Measurements from ENCODE around the gene MICA.
"Not testable (repeated sequence)": the region's sequence is repeated elsewhere in the genome, so short reads cannot be mapped to it uniquely, and the experiment has no call there.

The MICA gene

DNA sequence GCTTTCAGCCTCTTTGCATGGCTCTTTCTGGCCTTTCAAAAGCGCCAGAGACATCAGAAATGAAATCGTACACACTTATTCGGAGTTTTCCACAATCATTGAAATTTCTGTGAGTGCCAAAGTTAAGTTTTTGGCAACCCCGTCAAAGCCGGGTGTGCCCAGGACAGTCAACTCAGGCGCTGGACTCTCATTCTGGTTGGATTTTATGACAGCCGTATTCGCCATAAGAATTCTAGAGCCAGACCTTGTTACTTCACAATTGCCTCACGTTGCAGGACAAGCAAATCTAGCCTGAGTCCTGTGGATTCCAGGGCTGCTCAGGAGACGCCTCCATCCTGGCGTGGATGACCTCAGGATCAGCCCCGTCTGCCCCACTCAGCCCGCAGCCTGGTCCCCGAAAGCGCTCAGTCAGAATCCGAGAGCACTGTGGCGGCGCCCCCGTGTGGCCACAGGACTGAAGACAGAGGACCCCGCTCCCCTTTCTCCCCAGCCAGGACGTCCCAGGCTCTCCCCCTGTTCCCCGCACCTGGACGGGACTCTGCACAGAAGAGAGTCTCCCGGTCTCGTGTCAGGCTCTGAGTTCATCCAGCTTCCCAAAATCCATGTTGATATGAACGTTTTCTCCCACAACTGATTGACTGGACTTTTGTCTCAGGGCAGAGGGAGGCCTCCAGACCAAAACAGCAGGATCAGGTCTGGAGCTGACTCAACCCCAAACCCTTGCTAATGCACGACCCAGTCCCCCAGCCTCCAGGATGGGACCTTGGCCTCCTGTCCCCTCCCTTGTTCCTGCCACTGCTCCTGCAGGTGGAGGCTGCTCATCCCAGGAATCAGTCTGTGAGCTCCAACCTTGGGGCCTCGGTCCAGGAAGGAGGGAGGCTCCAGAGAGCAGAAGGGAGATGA lies 38.2 kb downstream of the MICA start:
- H3K4me3 ChIP-seq (ENCODE audit: low read depth, low read length) = no peak overlapping the region
- no peak for DNase-seq (ENCODE audit: low read depth)

DNA sequence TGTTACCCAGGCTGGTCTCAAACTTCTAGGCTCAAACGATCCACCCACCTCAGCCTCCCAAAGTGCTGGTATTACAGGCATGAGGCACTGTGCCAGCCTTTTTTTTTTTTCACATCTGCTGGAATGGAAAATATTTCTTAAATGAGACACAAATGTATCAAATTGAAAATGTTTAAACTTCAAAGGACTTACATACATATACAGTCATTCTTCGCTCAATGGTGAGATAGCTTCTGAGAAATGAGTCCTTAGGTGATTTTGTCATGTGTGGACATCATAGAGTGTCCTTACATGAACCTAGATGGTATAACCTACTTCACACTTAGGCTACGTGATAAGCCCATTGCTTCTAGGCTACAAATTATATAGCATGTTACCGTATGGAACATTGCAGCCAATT lies 43.1 kb downstream of the MICA start:
- no peak for DNase-seq (ENCODE audit: low read depth)
- H3K4me3 ChIP-seq (ENCODE audit: low read depth, low read length) = no peak overlapping the region

DNA sequence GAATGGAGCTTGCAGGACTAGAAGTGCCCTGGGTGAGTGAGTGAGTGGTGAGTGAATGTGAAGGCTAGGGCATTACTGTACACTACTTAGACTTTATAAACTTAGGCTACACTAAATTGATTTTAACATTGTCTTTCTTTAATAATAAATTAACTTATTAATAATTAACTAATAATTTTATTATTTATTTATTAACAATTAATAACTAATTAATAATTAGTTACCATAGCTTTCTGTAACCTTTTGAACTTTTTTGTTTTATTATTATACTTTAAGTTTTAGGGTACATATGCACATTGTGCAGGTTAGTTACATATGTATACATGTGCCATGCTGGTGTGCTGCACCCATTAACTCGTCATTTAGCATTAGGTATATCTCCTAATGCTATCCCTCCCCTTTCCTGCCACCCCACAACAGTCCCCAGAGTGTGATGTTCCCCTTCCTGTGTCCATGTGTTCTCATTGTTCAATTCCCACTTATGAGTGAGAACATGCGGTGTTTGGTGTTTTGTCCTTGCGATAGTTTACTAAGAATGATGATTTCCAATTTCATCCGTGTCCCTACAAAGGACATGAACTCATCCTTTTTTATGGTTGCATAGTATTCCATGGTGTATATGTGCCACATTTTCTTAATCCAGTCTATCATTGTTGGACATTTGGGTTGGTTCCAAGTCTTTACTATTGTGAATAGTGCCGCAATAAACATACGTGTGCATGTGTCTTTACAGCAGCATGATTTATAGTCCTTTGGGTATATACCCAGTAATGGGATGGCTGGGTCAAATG lies 43.8 kb downstream of the MICA start:
- DNase-seq (ENCODE audit: low read depth); H3K4me3 ChIP-seq (ENCODE audit: low read depth, low read length): not testable (repeated sequence)

DNA sequence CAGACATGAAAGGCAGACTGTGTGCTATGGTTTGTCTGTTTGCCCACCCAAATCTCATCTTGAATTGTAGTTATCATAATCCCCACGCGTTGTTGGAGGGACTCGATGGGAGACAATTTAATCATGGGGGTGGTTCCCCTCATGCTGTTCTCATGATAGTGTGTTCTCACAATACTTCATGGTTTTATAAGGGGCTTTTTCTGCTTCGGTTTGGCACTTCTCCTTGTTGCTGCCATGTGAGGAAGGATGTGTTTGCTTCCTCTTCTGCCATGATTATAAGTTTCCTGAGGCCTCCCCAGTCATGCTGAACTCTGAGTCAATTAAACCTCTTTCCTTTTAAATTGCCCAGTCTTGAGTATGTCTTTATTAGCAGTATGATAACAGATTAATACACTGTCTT lies 47.4 kb downstream of the MICA start:
- H3K4me3 ChIP-seq (ENCODE audit: low read depth, low read length) = no peak overlapping the region
- DNase-seq (ENCODE audit: low read depth) = no peak

DNA sequence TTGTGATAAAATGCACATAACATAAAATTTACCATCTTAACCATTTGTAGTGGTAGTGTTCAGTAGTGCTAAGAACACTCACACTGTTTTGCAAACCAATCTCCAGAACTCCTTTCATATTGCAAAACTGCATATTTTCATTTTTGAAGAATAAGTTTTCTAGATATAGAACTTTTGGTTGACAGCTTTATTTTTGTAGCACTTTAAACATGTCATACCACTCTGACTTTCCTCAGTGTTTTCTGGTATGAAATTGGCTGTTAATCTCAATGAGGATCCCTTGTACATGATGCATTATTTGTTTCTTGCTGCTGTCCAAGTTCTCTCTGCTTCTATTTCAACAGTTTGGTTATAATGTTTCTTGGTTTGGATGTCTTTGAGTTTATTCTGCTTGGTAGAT lies 49.5 kb downstream of the MICA start:
- no peak overlapping the region for H3K4me3 ChIP-seq (ENCODE audit: low read depth, low read length)
- no peak for DNase-seq (ENCODE audit: low read depth)

DNA sequence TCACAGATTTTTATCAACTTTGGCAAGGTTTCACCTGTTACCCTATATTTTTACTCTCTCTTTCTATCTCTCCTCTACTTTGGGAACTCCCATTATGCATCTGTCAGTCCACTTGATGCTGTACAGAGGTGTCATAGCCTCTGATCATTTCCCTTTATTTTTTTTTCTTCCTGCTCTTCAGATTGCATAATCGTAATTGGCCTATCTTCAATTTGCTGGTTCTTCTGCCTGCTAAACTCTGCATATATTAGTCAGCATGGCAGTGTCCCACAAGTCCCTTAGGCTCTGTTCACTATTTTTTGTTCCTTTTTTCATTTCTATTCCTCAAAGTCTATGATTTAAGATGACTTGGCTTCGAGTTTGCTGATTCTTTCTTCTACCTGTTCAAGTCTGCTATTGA lies 49.9 kb downstream of the MICA start:
- H3K4me3 ChIP-seq (ENCODE audit: low read depth, low read length) = no peak overlapping the region
- DNase-seq (ENCODE audit: low read depth) = no peak

DNA sequence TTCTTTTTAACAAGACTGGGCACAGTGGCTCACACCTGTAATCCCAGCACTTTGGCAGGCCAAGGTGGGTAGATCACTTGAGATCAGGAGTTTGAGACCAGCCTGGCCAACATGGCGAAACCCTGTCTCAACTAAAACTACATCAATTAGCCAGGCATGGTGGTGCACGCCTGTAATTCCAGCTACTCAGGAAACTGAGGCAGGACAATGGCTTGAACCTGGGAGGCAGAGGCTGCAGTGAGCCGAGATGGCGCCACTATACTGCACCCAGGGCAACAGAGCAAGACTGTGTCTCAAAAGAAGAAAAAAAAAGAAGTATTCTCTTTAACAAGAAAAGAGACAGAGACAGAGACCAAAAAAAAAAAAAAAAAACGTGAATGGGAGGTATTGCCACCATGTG lies 56.5 kb downstream of the MICA start:
- H3K4me3 ChIP-seq (ENCODE audit: low read depth, low read length); DNase-seq (ENCODE audit: low read depth): not testable (repeated sequence)

DNA sequence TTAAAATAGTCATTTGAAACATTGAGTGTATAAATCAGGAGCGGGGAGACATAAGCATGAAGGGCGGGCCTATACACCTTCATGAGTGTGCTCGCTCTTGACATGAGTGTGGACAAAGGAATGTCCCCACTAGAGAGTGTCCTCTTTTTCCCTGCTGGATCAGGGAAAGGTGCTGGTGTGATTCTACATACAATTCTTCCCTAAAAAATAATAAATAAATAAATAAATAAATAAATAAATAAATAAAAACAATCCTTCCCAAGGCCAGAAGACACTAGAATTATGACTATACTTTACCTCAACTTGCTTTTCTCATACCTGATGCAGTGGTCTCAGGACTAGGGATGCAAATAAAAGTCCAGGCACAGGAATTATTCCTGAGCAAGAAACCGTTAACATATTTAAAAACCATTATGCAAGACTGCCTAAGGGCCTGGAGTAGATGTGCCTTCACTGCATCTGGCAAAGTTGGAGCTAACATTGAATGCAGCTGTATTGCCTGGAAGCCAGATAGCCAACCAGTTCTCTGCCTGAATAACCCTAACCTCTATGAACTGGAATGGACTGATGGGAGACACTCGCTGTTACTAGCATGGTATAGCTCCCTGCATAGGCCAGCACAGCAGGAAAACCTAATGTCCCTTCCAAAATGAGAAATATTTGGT lies 57.1 kb downstream of the MICA start:
- no peak overlapping the region for H3K4me3 ChIP-seq (ENCODE audit: low read depth, low read length)
- DNase-seq (ENCODE audit: low read depth) = no peak

DNA sequence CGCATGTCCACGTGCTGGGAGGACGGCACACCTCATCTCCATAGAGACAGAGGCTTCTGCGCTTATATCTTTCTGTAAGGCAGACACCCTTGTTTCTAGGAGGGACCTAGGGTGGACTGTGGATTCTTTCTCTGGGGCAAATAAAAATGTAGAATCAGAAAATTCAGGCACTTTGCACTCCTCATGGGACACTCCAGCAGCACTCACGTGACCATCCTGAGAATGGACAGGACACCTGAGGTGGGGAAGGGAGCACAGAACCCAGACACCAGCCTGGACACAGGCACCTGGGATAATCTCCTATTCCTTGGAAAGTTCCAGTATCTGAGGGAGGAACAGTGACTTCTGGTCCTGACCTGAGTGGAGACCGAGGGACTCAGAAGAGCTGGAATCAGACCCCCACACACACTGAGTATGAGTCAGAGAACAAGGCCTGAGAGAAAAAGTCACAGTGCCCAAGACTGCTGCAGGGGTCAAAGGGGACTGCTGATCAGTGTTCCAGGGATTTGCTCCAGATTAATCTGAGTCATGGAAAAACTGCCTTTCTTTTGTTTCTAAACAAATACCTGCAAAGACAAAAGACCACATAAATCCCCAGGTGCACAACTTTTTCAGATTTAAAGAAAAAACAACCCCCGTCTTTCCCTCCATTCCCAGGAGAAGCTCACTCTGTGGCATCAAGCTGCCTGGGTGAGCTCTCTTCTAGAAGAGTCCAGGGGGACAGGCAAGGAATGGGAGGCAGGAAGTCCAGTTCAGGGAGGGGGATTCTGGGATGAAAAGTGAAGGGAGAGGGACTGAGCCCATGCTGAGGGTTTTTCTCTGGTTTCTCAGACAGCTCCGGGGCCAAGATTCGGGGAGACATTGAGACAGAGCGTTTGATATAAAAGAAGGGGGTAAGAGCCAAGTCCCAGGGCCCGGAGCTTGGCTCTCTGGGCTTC lies 58.9 kb downstream of the MICA start:
- no peak overlapping the region for H3K4me3 ChIP-seq (ENCODE audit: low read depth, low read length)
- DNase-seq (ENCODE audit: low read depth) = no peak

DNA sequence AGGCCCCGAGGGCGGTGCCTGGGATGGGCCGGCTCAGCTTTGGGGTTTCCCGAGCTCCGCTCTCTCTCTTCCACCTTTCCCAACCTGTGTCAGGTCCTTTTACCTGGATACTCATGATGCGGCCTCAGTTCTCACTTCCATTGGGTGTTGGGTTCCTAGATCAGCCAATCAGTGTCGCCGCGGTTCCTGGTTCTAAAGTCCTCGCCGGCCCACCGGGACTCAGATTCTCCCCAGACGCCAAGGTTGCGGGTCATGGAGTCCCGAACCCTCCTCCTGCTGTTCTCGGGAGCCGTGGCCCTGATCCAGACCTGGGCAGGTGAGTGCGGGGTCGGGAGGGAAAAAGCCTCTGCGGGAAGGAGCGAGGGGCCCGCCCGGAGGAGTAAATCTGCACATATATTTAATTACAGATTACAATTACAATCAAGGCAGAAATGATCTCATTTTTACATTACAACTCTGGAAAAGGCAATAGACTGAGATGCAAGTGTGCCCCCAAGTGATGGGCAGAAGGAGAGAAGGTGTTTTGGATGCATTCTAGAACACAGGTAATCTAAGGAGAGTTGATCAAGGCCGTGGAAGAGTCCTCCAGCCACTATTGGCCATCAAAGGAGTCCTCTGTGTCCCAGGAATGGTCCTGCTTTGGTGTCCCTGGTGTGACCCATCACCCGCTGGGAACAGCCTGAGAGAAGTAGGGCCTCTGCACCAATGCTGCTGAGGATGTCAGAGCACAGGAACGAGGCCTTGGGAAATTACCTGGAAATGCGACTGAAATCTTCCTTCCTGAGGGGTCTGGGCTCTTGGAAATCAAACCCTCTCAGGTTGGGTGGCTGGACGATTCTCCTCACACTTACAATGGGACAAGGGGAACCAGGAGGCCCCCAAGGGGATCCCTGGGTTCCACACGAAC lies 59.8 kb downstream of the MICA start:
- no peak overlapping the region for H3K4me3 ChIP-seq (ENCODE audit: low read depth, low read length)
- no peak for DNase-seq (ENCODE audit: low read depth)

DNA sequence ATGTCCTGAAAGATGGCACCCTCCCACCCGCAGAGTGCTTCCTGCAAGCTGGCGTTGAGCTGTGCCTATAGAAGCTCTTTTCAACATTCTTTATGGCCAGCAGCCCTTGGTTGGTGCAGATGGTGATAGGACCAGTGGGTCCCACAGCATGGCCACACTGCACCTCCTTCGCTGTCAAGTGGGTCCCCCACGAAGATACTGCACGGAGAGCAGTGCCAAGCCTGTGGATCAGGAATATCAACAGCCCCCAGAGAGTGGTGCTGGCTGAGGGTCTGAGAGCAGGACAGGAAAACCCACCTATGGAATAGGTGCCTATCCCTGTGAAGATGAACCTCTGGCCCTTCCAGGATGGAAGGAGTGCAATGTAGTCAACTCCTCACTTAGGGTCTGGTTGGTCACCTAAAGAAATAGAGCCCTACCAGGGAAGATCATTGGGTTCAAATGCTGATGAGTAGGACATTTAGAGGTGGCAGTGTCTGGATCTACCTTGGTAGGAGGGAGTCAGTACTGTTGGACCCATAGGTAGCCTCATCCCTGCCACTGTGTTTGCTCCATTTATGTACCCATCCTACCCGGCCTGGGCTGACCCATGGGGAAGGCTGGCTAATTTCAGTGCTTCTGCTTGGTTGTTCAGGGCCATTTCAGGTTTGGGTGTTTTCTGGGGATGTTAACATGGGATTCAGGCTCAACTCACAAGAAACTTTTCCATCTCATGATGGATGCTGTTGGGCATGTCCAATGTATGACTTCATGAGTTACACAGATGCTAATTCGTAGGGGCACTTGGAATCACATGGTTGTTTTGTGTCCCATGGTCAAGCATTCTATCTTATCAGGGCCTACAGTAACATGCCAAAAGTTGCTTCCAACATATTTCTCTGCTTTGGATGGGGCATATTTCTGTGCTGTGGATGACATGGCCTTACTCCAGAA lies 61.1 kb downstream of the MICA start:
- DNase-seq (ENCODE audit: low read depth) = no peak
- no peak overlapping the region for H3K4me3 ChIP-seq (ENCODE audit: low read depth, low read length)

All from skeletal muscle cell (primary cell).